ENCODE data around the gene DNM1.
A peak's percentile ranks its signal among the peaks of the same experiment; 100 is the strongest.

The DNM1 gene

GRCh38 chr9:128203024-128203706 lies at the start of gene DNM1:
Gene DNM1, plus strand, starts transcription at chr9:128203379. Its CDS starts 92 bp downstream, at chr9:128203471.
- DNase-seq (ENCODE audit: low read depth) = no peak

GRCh38 chr9:128153947-128154695 lies 49.1 kb upstream of the DNM1 start:
- DNase-seq (ENCODE audit: low read depth) = no peak

- no peak for DNase-seq (ENCODE audit: low read depth)
Observed at GRCh38 chr9:128155736-128156500, 47.3 kb upstream of the DNM1 start.

GRCh38 chr9:128159522-128159783 lies 43.7 kb upstream of the DNM1 start:
- no peak for DNase-seq (ENCODE audit: low read depth)

GRCh38 chr9:128159784-128160602 lies 43.2 kb upstream of the DNM1 start, which contains the start of gene BBLN:
Gene BBLN, plus strand, starts transcription at chr9:128160265. Its CDS starts 143 bp downstream, at chr9:128160408.
- peak; percentile 57 for DNase-seq (ENCODE audit: low read depth)

- DNase-seq (ENCODE audit: low read depth) = no peak
Observed at GRCh38 chr9:128160603-128160987, 42.6 kb upstream of the DNM1 start.

GRCh38 chr9:128161215-128161902 lies 41.8 kb upstream of the DNM1 start:
- DNase-seq (ENCODE audit: low read depth) = no peak

- no peak for DNase-seq (ENCODE audit: low read depth)
Observed at GRCh38 chr9:128162215-128163026, 40.8 kb upstream of the DNM1 start.

GRCh38 chr9:128163027-128163515 lies 40.1 kb upstream of the DNM1 start:
- DNase-seq (ENCODE audit: low read depth) = no peak

GRCh38 chr9:128163523-128164306 lies 39.5 kb upstream of the DNM1 start:
- no peak for DNase-seq (ENCODE audit: low read depth)

- no peak for DNase-seq (ENCODE audit: low read depth)
Observed at GRCh38 chr9:128164307-128164885, 38.8 kb upstream of the DNM1 start.

- no peak for DNase-seq (ENCODE audit: low read depth)
Observed at GRCh38 chr9:128166169-128166568, 37.0 kb upstream of the DNM1 start.

GRCh38 chr9:128167209-128167608 lies 36.0 kb upstream of the DNM1 start:
- no peak for DNase-seq (ENCODE audit: low read depth)

GRCh38 chr9:128168731-128169308 lies 34.4 kb upstream of the DNM1 start:
- DNase-seq (ENCODE audit: low read depth) = no peak

- no peak for DNase-seq (ENCODE audit: low read depth)
Observed at GRCh38 chr9:128169492-128169891, 33.7 kb upstream of the DNM1 start.

- DNase-seq (ENCODE audit: low read depth) = no peak
Observed at GRCh38 chr9:128169925-128170324, 33.3 kb upstream of the DNM1 start.

GRCh38 chr9:128174062-128174461 lies 29.1 kb upstream of the DNM1 start:
- no peak for DNase-seq (ENCODE audit: low read depth)

GRCh38 chr9:128175102-128175563 lies 28.0 kb upstream of the DNM1 start:
- DNase-seq (ENCODE audit: low read depth) = no peak

GRCh38 chr9:128175726-128176125 lies 27.5 kb upstream of the DNM1 start:
- DNase-seq (ENCODE audit: low read depth) = no peak
